Neuronal stem cell (in vitro differentiated cells): Measurements from ENCODE around the gene OSBPL6.
A peak's percentile ranks its signal among the peaks of the same experiment; 100 is the strongest.
"Not testable (repeated sequence)": the region's sequence is repeated elsewhere in the genome, so short reads cannot be mapped to it uniquely, and the experiment has no call there.

ENCODE experiments used
- DNase-seq: peaks from one replicate; pipeline ENCODE4 v3.0.0-alpha.2; 2013; ENCODE audit warnings: low spot score
- H2AFZ ChIP-seq: one replicate; pipeline ENCODE4 v1.6.1; 2013; ENCODE audit warnings: mild to moderate bottlenecking, low read length, inconsistent platforms
- H2AK5ac ChIP-seq: 2 replicates; pipeline ENCODE4 v1.6.1; 2013; ENCODE audit warnings: low read depth, mild to moderate bottlenecking, inconsistent platforms, low read length, moderate library complexity, mixed read lengths
- H2BK120ac ChIP-seq: 2 replicates; pipeline ENCODE4 v1.6.1; 2013; ENCODE audit warnings: low read depth, mild to moderate bottlenecking, inconsistent platforms, low read length, moderate library complexity, mixed read lengths
- H2BK12ac ChIP-seq: one replicate; pipeline ENCODE4 v1.6.1; 2013; ENCODE audit warnings: low read length, inconsistent platforms
- H2BK15ac ChIP-seq: 2 replicates; pipeline ENCODE4 v1.6.1; 2013; ENCODE audit warnings: mild to moderate bottlenecking, low read length, inconsistent platforms, mixed read lengths
- H2BK5ac ChIP-seq: one replicate; pipeline ENCODE4 v1.6.1; 2013; ENCODE audit warnings: inconsistent platforms, mild to moderate bottlenecking, low read length, moderate library complexity
- H3K14ac ChIP-seq: one replicate; pipeline ENCODE4 v1.6.1; 2013; ENCODE audit warnings: low read length, inconsistent platforms
- H3K18ac ChIP-seq: 2 replicates; pipeline ENCODE4 v1.6.1; 2013; ENCODE audit warnings: low read length, inconsistent platforms
- H3K23ac ChIP-seq: 2 replicates; pipeline ENCODE4 v1.6.1; 2013; ENCODE audit warnings: low read depth, mild to moderate bottlenecking, mixed read lengths, low read length, inconsistent platforms; ENCODE audit not compliant: poor library complexity
- H3K27ac ChIP-seq: replicated peaks from 3 replicates; pipeline ENCODE4 v1.5.1; 2013; ENCODE audit warnings: low read length, inconsistent platforms
- H3K27me3 ChIP-seq, 3 experiments: 2 replicates each; pipeline ENCODE4 v1.6.1; 2013; ENCODE audit warnings: low read length in 3 of 3, mild to moderate bottlenecking in 2 of 3, inconsistent platforms in 1 of 3, low read depth in 1 of 3, mixed read lengths in 1 of 3, moderate library complexity in 1 of 3; ENCODE audit not compliant: control insufficient read depth in 3 of 3, insufficient read depth in 3 of 3
- H3K36me3 ChIP-seq, 2 donors: replicated peaks in 1 of 2; 2 replicates each; pipeline ENCODE4 v1.6.1; 2013; ENCODE audit warnings: low read length in 2 of 2; ENCODE audit not compliant: control insufficient read depth in 2 of 2, insufficient read depth in 2 of 2
- H3K4ac ChIP-seq: 2 replicates; pipeline ENCODE4 v1.6.1; 2013; ENCODE audit warnings: inconsistent platforms, mild to moderate bottlenecking, low read length, moderate library complexity
- H3K4me1 ChIP-seq, 2 donors: 1 replicate in 1 of 2; 2 replicates in 1 of 2; pipeline ENCODE4 v1.6.1; 2013; ENCODE audit warnings: low read length in 2 of 2, low read depth in 1 of 2; ENCODE audit not compliant: control insufficient read depth in 2 of 2, insufficient read depth in 1 of 2
- H3K4me2 ChIP-seq: one replicate; pipeline ENCODE4 v1.6.1; 2013; ENCODE audit warnings: mild to moderate bottlenecking, low read length, inconsistent platforms; ENCODE audit not compliant: insufficient read depth, poor library complexity, severe bottlenecking
- H3K4me3 ChIP-seq, 2 donors: 2 replicates each; pipeline ENCODE4 v1.5.1; 2013; ENCODE audit warnings: low read length in 2 of 2, mild to moderate bottlenecking in 2 of 2, inconsistent platforms in 1 of 2, moderate library complexity in 1 of 2
- H3K79me1 ChIP-seq: one replicate; pipeline ENCODE4 v1.6.1; 2013; ENCODE audit warnings: low read depth, mild to moderate bottlenecking, inconsistent platforms, low read length, moderate library complexity
- H3K9ac ChIP-seq: one replicate; pipeline ENCODE4 v1.6.1; 2013; ENCODE audit warnings: mild to moderate bottlenecking, low read depth, low read length, inconsistent platforms; ENCODE audit not compliant: poor library complexity
- H3K9me3 ChIP-seq, 2 donors: replicated peaks in 1 of 2; 2 replicates each; pipeline versions ENCODE3 to v1.6.1; 2013; ENCODE audit warnings: low read length in 2 of 2, mild to moderate bottlenecking in 2 of 2, inconsistent platforms in 1 of 2, low read depth in 1 of 2, mixed read lengths in 1 of 2, moderate library complexity in 1 of 2; ENCODE audit not compliant: control insufficient read depth in 2 of 2, insufficient read depth in 1 of 2
- H4K8ac ChIP-seq: one replicate; pipeline ENCODE4 v1.6.1; 2013; ENCODE audit warnings: low read depth, mild to moderate bottlenecking, inconsistent platforms, low read length, moderate library complexity
- H4K91ac ChIP-seq: one replicate; pipeline ENCODE4 v1.6.1; 2013; ENCODE audit warnings: low read length, low read depth, mild to moderate bottlenecking, inconsistent platforms; ENCODE audit not compliant: poor library complexity
- WGBS, 2 donors: extraction: QIAGEN DNeasy Blood & Tissue Kit; methylation state at CpG; one replicate each; pipeline ENCODE4 v1.1.7; 2013; ENCODE audit warnings: missing lambda C conversion rate in 2 of 2, mixed read lengths in 1 of 2; ENCODE audit not compliant: insufficient read length in 2 of 2, insufficient replicate concordance in 1 of 2; ENCODE audit errors: extremely low coverage in 2 of 2; 5-methylcytosine and 5-hydroxymethylcytosine counted together

OSBPL6 gene

DNA sequence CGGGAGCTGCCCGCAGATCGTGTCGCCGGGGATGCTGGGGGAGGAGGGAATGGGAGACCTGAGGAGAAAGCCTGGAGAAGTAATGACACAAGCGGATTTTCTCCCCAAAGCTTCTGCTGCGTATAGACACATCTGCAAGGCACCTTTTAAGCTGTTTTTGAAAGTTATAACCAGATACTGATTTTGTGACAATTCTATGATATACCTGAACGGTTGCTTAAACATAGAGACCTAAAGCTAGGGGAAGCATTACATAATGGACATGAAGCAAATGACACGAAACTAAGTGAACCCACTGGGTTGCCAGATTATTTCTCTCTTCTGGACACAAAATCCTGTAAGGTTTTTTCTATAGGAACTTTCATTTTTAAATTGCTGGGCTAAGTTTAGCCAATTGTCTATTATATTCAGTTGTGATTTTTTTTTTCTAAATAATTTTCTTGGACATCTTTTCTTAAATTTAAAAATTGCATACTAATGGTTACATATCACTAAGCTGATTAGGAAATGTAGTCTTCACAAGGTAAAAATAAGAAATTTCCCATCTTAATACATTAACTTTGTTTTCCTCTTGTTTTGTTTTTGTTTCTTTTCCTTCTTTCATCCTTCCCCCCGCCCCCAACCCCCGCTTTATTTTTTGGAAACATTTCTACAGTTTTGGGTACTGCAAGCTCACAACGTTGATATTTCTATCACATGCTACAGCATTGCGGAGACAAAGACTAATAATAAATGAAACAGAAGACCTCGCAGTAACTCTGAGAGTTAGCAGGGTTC is 1.3 kb downstream of the OSBPL6 start:
- Histone ChIP-seq H3K27me3 (peaks cover 3 to 29% (median 13%) of the 10 kb centered on the region in 3 experiments), H3K4me3 (peak overlapping the region; percentile 69 to 99), H3K4ac (no peak overlapping the region), H3K79me1 (no peaks in the 10 kb centered on the region), H3K9me3 (no peaks in the 10 kb centered on the region), H2AFZ (peak overlapping the region; percentile 100), H3K4me2 (peak overlapping the region; percentile 67), H3K23ac (no peak overlapping the region), H2BK5ac (no peak overlapping the region), H2BK15ac (no peak overlapping the region), H3K18ac (no peak overlapping the region), H3K4me1 (peaks cover 2 to 13% of the 10 kb centered on the region in 2 donors), H2BK12ac (no peak overlapping the region), H4K91ac (no peak overlapping the region), H2BK120ac (no peak overlapping the region), H4K8ac (no peak overlapping the region), H3K27ac (no peak overlapping the region), H3K9ac (peak overlapping the region; percentile 99), H2AK5ac (no peak overlapping the region), H3K14ac (no peak overlapping the region), H3K36me3 (no peaks in the 10 kb centered on the region)
- no peak for DNase-seq
- no CpG with 5 or more reads among the region's 14 CpGs for WGBS, 2 donors

DNA sequence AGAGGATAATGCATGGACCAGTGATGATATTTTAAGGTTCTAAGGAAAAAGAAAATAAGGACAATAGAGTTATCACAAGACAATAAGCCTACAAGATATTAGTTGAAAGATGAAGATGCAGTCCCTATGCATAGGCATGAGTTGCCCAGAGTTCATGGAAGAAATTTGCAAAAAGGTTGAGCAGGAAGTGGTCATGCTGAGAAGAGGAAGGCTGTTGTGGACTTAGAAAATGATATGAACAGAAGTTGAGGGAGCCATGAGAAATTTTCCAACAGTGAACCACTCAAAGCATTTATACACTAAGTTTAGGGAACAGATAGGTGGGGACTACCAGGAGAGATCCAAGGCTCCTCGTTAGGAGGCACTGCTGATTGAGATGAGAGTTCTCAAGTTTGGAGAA is 3.5 kb downstream of the OSBPL6 start:
- Histone ChIP-seq H2BK120ac (no peak overlapping the region), H3K4ac (no peak overlapping the region), H3K23ac (no peak overlapping the region), H3K9me3 (no peaks in the 10 kb centered on the region), H4K8ac (no peak overlapping the region), H2BK15ac (no peak overlapping the region), H4K91ac (no peak overlapping the region), H3K14ac (no peak overlapping the region), H2AK5ac (no peak overlapping the region), H2BK5ac (no peak overlapping the region), H2BK12ac (no peak overlapping the region), H2AFZ (no peak overlapping the region), H3K4me2 (no peak overlapping the region), H3K79me1 (no peaks in the 10 kb centered on the region), H3K4me1 (peaks cover 2 to 13% of the 10 kb centered on the region in 2 donors), H3K27me3 (peaks cover 3 to 10% (median 9%) of the 10 kb centered on the region in 3 experiments), H3K36me3 (no peaks in the 10 kb centered on the region), H3K18ac (no peak overlapping the region), H3K4me3 (no peak overlapping the region), H3K9ac (no peak overlapping the region), H3K27ac (no peak overlapping the region)
- WGBS, 2 donors: no CpG with 5 or more reads among the region's 1 CpG
- no peak for DNase-seq

DNA sequence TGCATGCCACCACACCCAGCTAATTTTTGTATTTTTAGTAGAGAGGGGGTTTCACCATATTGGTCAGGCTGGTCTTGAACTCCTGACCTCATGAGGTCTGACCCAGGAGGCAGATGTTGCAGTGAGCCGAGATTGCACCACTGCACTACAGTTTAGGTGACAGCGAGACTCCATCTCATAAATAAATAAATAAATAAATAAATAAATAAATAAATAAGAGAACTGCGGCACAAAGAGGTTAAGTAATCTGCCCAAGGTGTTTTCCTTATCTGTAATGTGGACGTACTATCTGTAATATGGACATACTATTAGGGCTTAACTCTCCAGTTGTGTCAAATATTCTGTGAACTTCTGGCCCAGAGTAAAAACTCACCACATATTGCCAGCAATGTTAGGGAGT is 4.1 kb downstream of the OSBPL6 start:
- not testable (repeated sequence) for H3K23ac ChIP-seq, H3K4me2 ChIP-seq, H2BK12ac ChIP-seq, H4K91ac ChIP-seq, DNase-seq, H3K4ac ChIP-seq, H3K9me3 ChIP-seq, H3K36me3 ChIP-seq, H4K8ac ChIP-seq, H3K79me1 ChIP-seq, H3K27me3 ChIP-seq, H2BK15ac ChIP-seq, H3K9ac ChIP-seq, H3K27ac ChIP-seq, H2BK120ac ChIP-seq, H3K4me1 ChIP-seq, H3K4me3 ChIP-seq, H2AFZ ChIP-seq, H2AK5ac ChIP-seq, H3K18ac ChIP-seq, H3K14ac ChIP-seq, H2BK5ac ChIP-seq
- no CpG with 5 or more reads among the region's 4 CpGs for WGBS, 2 donors

DNA sequence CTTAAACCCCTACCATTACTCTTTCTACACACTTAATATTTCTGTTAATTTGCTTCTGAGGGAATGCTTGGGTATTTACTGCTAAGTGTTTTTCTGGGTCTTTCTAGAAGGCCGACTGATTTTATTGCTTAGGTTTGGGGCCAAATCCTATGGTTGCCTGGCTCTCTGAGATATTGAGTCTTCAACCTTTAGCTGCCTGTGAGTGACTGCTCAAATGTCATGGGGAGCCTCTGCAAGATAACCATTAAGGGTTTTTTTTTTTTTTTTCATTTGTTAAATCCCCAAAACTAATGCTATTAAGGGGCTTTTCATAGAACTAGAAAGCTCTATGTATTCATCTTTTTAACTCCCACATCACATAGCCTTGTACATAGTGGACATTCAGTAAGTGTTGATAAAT is 5.0 kb downstream of the OSBPL6 start:
- Histone ChIP-seq H3K9ac (no peak overlapping the region), H3K14ac (no peak overlapping the region), H2AK5ac (no peak overlapping the region), H3K23ac (no peak overlapping the region), H2BK12ac (no peak overlapping the region), H2BK5ac (no peak overlapping the region), H4K91ac (no peak overlapping the region), H3K4me2 (no peak overlapping the region), H3K36me3 (no peaks in the 10 kb centered on the region), H2BK120ac (no peak overlapping the region), H3K4me3 (no peak overlapping the region), H3K4me1 (peaks cover 2 to 9% of the 10 kb centered on the region in 2 donors), H2BK15ac (no peak overlapping the region), H3K4ac (no peak overlapping the region), H4K8ac (no peak overlapping the region), H2AFZ (no peak overlapping the region), H3K27ac (no peak overlapping the region), H3K9me3 (no peaks in the 10 kb centered on the region), H3K27me3 (no peaks in the 10 kb centered on the region), H3K18ac (no peak overlapping the region), H3K79me1 (no peaks in the 10 kb centered on the region)
- WGBS, 2 donors: no CpG with 5 or more reads among the region's 1 CpG
- DNase-seq: no peak
